B cell (primary cell): Measurements from ENCODE around the gene OR5AP2. TPM values are rescaled to one million over a fixed set of nuclear protein-coding genes. Genes with fewer than 3 reads are reported as not detected.

Experiments
- ATAC-seq: fragments of 200-7000 bp; cut with Tn5 transposase; one replicate; pipeline ENCODE4 v1.10.0; 2021; ENCODE audit warnings: low read depth, mild to moderate bottlenecking, moderate number of reproducible peaks, moderate library complexity
- CTCF ChIA-PET: fragments of 350-600 bp; sonication (Branson Sonifier 250); formaldehyde crosslinking; loops from one replicate; lab custom pipeline; 2021; ENCODE audit warnings: antibody characterized with exemption, inconsistent platforms; lab: Charles Lee
- POLR2A ChIA-PET: fragments of 350-600 bp; sonication (Branson Sonifier 250); formaldehyde crosslinking; loops from one replicate; lab custom pipeline; 2021; ENCODE audit warnings: antibody characterized with exemption; lab: Charles Lee
- DNase-seq: peaks from one replicate; pipeline ENCODE4 v3.0.0; 2013
- H2AFZ ChIP-seq: 2 replicates; pipeline ENCODE4 v1.6.1; 2012; ENCODE audit warnings: mild to moderate bottlenecking, low read depth, low read length; ENCODE audit not compliant: insufficient read depth, poor library complexity, severe bottlenecking
- H3K27ac ChIP-seq, 2 donors: 1 replicate in 1 of 2; 2 replicates in 1 of 2; pipeline ENCODE4 v1.5.1; 2012 to 2013; ENCODE audit warnings: low read length in 2 of 2, mild to moderate bottlenecking in 2 of 2, moderate library complexity in 1 of 2
- H3K27me3 ChIP-seq, 4 experiments: fragments of 200-600 bp in 1 of 4; sonication (generic) in 1 of 4; replicated peaks in 1 of 4; 1 replicate in 2 of 4; 2 replicates in 2 of 4; pipeline versions ENCODE4 v1.6.1 to v1.7.0; 2013 to 2016; ENCODE audit warnings: low read length in 3 of 4, mild to moderate bottlenecking in 2 of 4, mixed read lengths in 1 of 4, moderate library complexity in 1 of 4; ENCODE audit not compliant: insufficient read depth in 4 of 4, control insufficient read depth in 3 of 4; ENCODE audit errors: control extremely low read depth in 1 of 4
- H3K36me3 ChIP-seq, 2 experiments: replicated peaks in 1 of 2; 1 replicate in 1 of 2; 2 replicates in 1 of 2; pipeline versions ENCODE4 v1.6.1 to v1.7.1; 2013; ENCODE audit warnings: low read length in 1 of 2; ENCODE audit not compliant: insufficient read depth in 2 of 2, control insufficient read depth in 1 of 2; ENCODE audit errors: control extremely low read depth in 1 of 2, extremely low read depth in 1 of 2
- H3K4me1 ChIP-seq, 2 donors: fragments of 200-600 bp in 1 of 2; sonication (generic) in 1 of 2; 1 replicate in 1 of 2; 2 replicates in 1 of 2; pipeline versions ENCODE4 v1.5.1 to v1.6.1; 2013 to 2017; ENCODE audit warnings: low read length in 2 of 2; ENCODE audit not compliant: control insufficient read depth in 2 of 2, insufficient read depth in 2 of 2
- H3K4me2 ChIP-seq: replicated peaks from 2 replicates; pipeline ENCODE3; 2012; ENCODE audit warnings: mild to moderate bottlenecking, low read depth, low read length; ENCODE audit not compliant: poor library complexity, severe bottlenecking
- H3K4me3 ChIP-seq, 5 experiments: fragments of 200-600 bp in 1 of 5; sonication (generic) in 1 of 5; 1 replicate in 3 of 5; 2 replicates in 2 of 5; pipeline versions ENCODE4 v1.5.1 to v1.7.0; 2011 to 2016; ENCODE audit warnings: low read length in 4 of 5, mild to moderate bottlenecking in 4 of 5, low read depth in 2 of 5, control low read depth in 1 of 5, moderate library complexity in 1 of 5; ENCODE audit not compliant: insufficient read depth in 1 of 5; ENCODE audit errors: control extremely low read depth in 1 of 5, extremely low read depth in 1 of 5
- H3K79me2 ChIP-seq: fragments of 200-600 bp; sonication (generic); one replicate; pipeline ENCODE4 v1.6.0; 2016; ENCODE audit warnings: low read length; ENCODE audit not compliant: control insufficient read depth, insufficient read depth
- H3K9ac ChIP-seq: fragments of 200-600 bp; sonication (generic); 2 replicates; pipeline ENCODE4 v1.6.1; 2017; ENCODE audit warnings: mild to moderate bottlenecking, low read length, moderate library complexity
- H3K9me3 ChIP-seq, 3 donors: one replicate each; pipeline versions ENCODE4 v1.6.1 to v1.7.1; 2013; ENCODE audit warnings: low read length in 2 of 3; ENCODE audit not compliant: control insufficient read depth in 2 of 3, insufficient read depth in 1 of 3; ENCODE audit errors: control extremely low read depth in 1 of 3
- H4K20me1 ChIP-seq: 2 replicates; pipeline ENCODE4 v1.6.0; 2012; ENCODE audit warnings: mild to moderate bottlenecking, low read length; ENCODE audit not compliant: insufficient read depth, control insufficient read depth, poor library complexity, severe bottlenecking
- H3K27ac Mint-ChIP-seq: one replicate; pipeline ENCODE4 v1.8.0; 2021; ENCODE audit warnings: mixed read lengths
- H3K27me3 Mint-ChIP-seq: one replicate; pipeline ENCODE4 v1.8.0; 2021; ENCODE audit warnings: mixed read lengths
- H3K4me1 Mint-ChIP-seq: one replicate; pipeline ENCODE4 v1.8.0; 2021; ENCODE audit warnings: mixed read lengths
- H3K4me3 Mint-ChIP-seq: one replicate; pipeline ENCODE4 v1.8.0; 2021; ENCODE audit warnings: mixed read lengths
- H3K9me3 Mint-ChIP-seq: one replicate; pipeline ENCODE4 v1.8.0; 2022; ENCODE audit warnings: mixed read lengths; ENCODE audit not compliant: insufficient read depth
- EZH2 ChIP-seq: IDR thresholded peaks from 2 replicates; pipeline ENCODE4 v1.6.1; 2012; ENCODE audit warnings: borderline replicate concordance, low read depth, mild to moderate bottlenecking, moderate library complexity, low read length; ENCODE audit not compliant: insufficient read depth, poor library complexity, severe bottlenecking
- WGBS: methylation state at CpG from one replicate; pipeline ENCODE4 v1.1.5; 2013; ENCODE audit warnings: missing lambda C conversion rate; ENCODE audit not compliant: insufficient coverage; 5-methylcytosine and 5-hydroxymethylcytosine counted together
- intact Hi-C: fragments of 100-400 bp; cut with micrococcal nuclease; formaldehyde crosslinking; loops from one replicate; pipeline ENCODE4 v1.10.0; 2022
- polyA plus RNA-seq: library from polyadenylated mRNA; depleted of rRNA; stranded (reverse); fragments of >200 nt; gene quantifications from 2 replicates; pipeline ENCODE4 v1.2.3, GENCODE V29; 2012
- total RNA-seq, 2 donors: library from RNA; stranded (reverse); fragments of 120-200 nt in 1 of 2; gene quantifications; 1 replicate in 1 of 2; 2 replicates in 1 of 2; pipeline versions ENCODE4 v1.2.3 to v1.2.4, GENCODE V29; 2013 to 2022
- TF ChIP-seq, protein P1 (sequence below): fragments of 200-600 bp; IDR thresholded peaks from one replicate; pipeline ENCODE4 v1.8.0; 2022; ENCODE audit warnings: antibody characterized with exemption, mild to moderate bottlenecking

Gene OR5AP2
- total and polyA plus RNA-seq, 2 donors (not counting 1 experiment from before 2014, with no cell fraction given) = not detected

DNA sequence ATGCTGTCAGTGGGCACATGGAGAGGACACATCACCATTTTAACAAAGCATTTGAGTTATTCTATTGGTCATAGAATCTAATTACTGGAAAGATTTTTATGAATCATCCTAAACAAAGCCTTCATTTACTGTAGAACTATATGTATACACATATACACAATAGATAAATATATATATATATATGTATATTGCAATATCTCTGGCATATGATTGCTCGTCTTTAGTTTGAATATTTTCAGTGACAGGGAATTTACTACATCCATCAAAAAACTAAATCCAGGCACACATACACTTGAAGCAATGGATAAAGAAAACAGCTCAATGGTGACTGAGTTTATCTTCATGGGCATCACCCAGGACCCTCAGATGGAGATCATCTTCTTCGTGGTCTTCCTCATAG, 21.1 kb upstream of the OR5AP2 start, which contains the start of gene OR5AR1:
TSS of gene OR5AR1 (plus strand) at position 301 of the 400 bp plus-strand sequence. CDS start at position 301, 0 bp downstream.
- no peaks in the 10 kb centered on the region for H3K4me1 Mint-ChIP-seq
- H3K4me3 Mint-ChIP-seq = no peak within 1 kb of the TSS
- no CpG with 5 or more reads among the region's 2 CpGs for WGBS
- DNase-seq = no peak
- Histone ChIP-seq H3K79me2 (no peaks in the 10 kb centered on the region), H3K27me3 (no peaks in the 10 kb centered on the region), H4K20me1 (no peaks in the 10 kb centered on the region), H3K4me2 (no peak within 1 kb of the TSS), H3K4me1 (no peaks in the 10 kb centered on the region), H3K36me3 (no peaks in the 10 kb centered on the region), H3K9ac (no peak within 1 kb of the TSS), H2AFZ (no peak within 1 kb of the TSS), H3K9me3 (no peaks in the 10 kb centered on the region), H3K27ac (no peak within 1 kb of the TSS), H3K4me3 (no peak within 1 kb of the TSS)
- intact Hi-C loops = no loop called here
- H3K27ac Mint-ChIP-seq = no peak within 1 kb of the TSS
- H3K27me3 Mint-ChIP-seq = no peaks in the 10 kb centered on the region
- TF ChIP-seq, protein P1, sequence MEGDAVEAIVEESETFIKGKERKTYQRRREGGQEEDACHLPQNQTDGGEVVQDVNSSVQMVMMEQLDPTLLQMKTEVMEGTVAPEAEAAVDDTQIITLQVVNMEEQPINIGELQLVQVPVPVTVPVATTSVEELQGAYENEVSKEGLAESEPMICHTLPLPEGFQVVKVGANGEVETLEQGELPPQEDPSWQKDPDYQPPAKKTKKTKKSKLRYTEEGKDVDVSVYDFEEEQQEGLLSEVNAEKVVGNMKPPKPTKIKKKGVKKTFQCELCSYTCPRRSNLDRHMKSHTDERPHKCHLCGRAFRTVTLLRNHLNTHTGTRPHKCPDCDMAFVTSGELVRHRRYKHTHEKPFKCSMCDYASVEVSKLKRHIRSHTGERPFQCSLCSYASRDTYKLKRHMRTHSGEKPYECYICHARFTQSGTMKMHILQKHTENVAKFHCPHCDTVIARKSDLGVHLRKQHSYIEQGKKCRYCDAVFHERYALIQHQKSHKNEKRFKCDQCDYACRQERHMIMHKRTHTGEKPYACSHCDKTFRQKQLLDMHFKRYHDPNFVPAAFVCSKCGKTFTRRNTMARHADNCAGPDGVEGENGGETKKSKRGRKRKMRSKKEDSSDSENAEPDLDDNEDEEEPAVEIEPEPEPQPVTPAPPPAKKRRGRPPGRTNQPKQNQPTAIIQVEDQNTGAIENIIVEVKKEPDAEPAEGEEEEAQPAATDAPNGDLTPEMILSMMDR = no peak
- no peak for TF ChIP-seq EZH2
- peaks cover 4% of the 10 kb centered on the region for H3K9me3 Mint-ChIP-seq
- no peak for ATAC-seq
- POLR2A ChIA-PET = no interaction called here
- CTCF ChIA-PET = no interaction called here

DNA sequence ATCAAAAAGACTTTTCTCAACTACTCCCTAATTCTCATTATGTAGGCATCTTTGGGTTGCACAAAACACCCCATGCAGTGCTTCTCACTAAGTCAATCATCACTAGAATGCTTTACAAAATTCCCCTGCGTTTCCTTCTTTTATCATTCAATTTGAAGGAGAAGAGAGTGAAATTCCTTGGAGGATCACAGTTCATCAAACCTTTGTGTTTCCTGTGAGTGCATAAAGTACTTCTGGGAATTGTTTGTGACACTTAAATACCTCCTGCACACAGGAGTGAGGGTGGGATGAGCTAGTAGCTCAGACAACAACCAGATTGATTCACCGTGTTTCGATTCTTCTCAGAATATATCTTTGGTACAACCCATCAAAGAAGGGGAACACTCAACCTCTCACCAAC, 17.5 kb upstream of the OR5AP2 start:
- TF ChIP-seq, protein P1 = no peak
- no peak for TF ChIP-seq EZH2
- H3K9me3 Mint-ChIP-seq = peaks cover 4% of the 10 kb centered on the region
- POLR2A ChIA-PET = no interaction called here

More for the DNA sequence above, 17.5 kb upstream of the OR5AP2 start:
- Histone ChIP-seq H4K20me1 (no peaks in the 10 kb centered on the region), H3K36me3 (no peaks in the 10 kb centered on the region), H2AFZ (no peak overlapping the region), H3K9me3 (no peaks in the 10 kb centered on the region), H3K79me2 (no peaks in the 10 kb centered on the region), H3K4me2 (no peak overlapping the region), H3K9ac (no peak overlapping the region), H3K27ac (no peak overlapping the region), H3K4me1 (no peaks in the 10 kb centered on the region), H3K27me3 (no peaks in the 10 kb centered on the region), H3K4me3 (no peak overlapping the region)
- no CpG with 5 or more reads among the region's 3 CpGs for WGBS
- DNase-seq (no peak), ATAC-seq (no peak)
- no peaks in the 10 kb centered on the region for H3K4me1 Mint-ChIP-seq
- H3K4me3 Mint-ChIP-seq = no peak overlapping the region
- intact Hi-C loops = no loop called here
- CTCF ChIA-PET = no interaction called here
- H3K27me3 Mint-ChIP-seq = no peaks in the 10 kb centered on the region
- no peak overlapping the region for H3K27ac Mint-ChIP-seq
